Measurements from ENCODE around the gene SMARCAL1. TPM values are rescaled to one million over a fixed set of nuclear protein-coding genes. Genes with fewer than 3 reads are reported as not detected.
A peak's percentile ranks its signal among the peaks of the same experiment; 100 is the strongest.

Gene SMARCAL1
- total RNA-seq, 2 donors from 2014 or later, result 29.1 to 35.1 TPM

GRCh38 chr2:216392945-216393840, 19.1 kb upstream of the SMARCAL1 start:
- H3K27ac ChIP-seq (ENCODE audit: low read depth, low read length), result peak overlapping the region; percentile 36
- peaks cover 4% of the 10 kb centered on the region for H3K4me1 ChIP-seq (ENCODE audit: control insufficient read depth, insufficient read depth, low read length)
- H3K36me3 ChIP-seq (ENCODE audit: control insufficient read depth, insufficient read depth, low read length), result no peaks in the 10 kb centered on the region
- no peak overlapping the region for H3K4me3 Mint-ChIP-seq
- peaks cover 4% of the 10 kb centered on the region for H3K9me3 ChIP-seq (ENCODE audit: control insufficient read depth, low read length)
- H3K27me3 Mint-ChIP-seq (ENCODE audit: insufficient read depth), result no peaks in the 10 kb centered on the region
- H3K36me3 Mint-ChIP-seq (ENCODE audit: low read depth), result no peaks in the 10 kb centered on the region
- peaks cover 6% of the 10 kb centered on the region for H3K4me1 Mint-ChIP-seq
- H3K4me3 ChIP-seq (ENCODE audit: low read length), result no peak overlapping the region
- H3K27ac Mint-ChIP-seq, result no peak overlapping the region
- WGBS, 2 experiments (ENCODE audit: insufficient coverage in 1 of 2, insufficient read length in 1 of 2), result 77 to 86% methylated on average over 10 to 12 of the region's 12 CpGs
- no peak for TF ChIP-seq CTCF (conservative IDR thresholded peaks at IDR 0.05)
- no peak overlapping the region for H3K9ac ChIP-seq (ENCODE audit: extremely low read depth, low read length, poor library complexity, severe bottlenecking)
- no peaks in the 10 kb centered on the region for H3K9me3 Mint-ChIP-seq
- no peaks in the 10 kb centered on the region for H3K27me3 ChIP-seq (ENCODE audit: control insufficient read depth, insufficient read depth, low read length, poor library complexity, severe bottlenecking)
- DNase-seq, result no peak

- Mint-ChIP-seq H3K27me3 (ENCODE audit: insufficient read depth) (no peaks in the 10 kb centered on the region), H3K36me3 (ENCODE audit: low read depth) (no peaks in the 10 kb centered on the region), H3K4me3 (no peak overlapping the region), H3K4me1 (peaks cover 6% of the 10 kb centered on the region), H3K9me3 (no peaks in the 10 kb centered on the region), H3K27ac (no peak overlapping the region)
- WGBS, 2 experiments (ENCODE audit: insufficient coverage in 1 of 2, insufficient read length in 1 of 2), result 87 to 94% methylated on average over 5 to 6 of the region's 6 CpGs
- Histone ChIP-seq H3K9me3 (ENCODE audit: control insufficient read depth, low read length) (peaks cover 4% of the 10 kb centered on the region), H3K36me3 (ENCODE audit: control insufficient read depth, insufficient read depth, low read length) (no peaks in the 10 kb centered on the region), H3K27me3 (ENCODE audit: control insufficient read depth, insufficient read depth, low read length, poor library complexity, severe bottlenecking) (no peaks in the 10 kb centered on the region), H3K4me1 (ENCODE audit: control insufficient read depth, insufficient read depth, low read length) (peaks cover 4% of the 10 kb centered on the region), H3K9ac (ENCODE audit: extremely low read depth, low read length, poor library complexity, severe bottlenecking) (no peak overlapping the region), H3K27ac (ENCODE audit: low read depth, low read length) (no peak overlapping the region), H3K4me3 (ENCODE audit: low read length) (no peak overlapping the region)
- no peak for TF ChIP-seq CTCF (conservative IDR thresholded peaks at IDR 0.05)
- no peak for DNase-seq
These were observed 17.4 kb upstream of the SMARCAL1 start for GRCh38 chr2:216394881-216395280.

- no peaks in the 10 kb centered on the region for H3K4me1 ChIP-seq (ENCODE audit: control insufficient read depth, insufficient read depth, low read length)
- H3K36me3 ChIP-seq (ENCODE audit: control insufficient read depth, insufficient read depth, low read length), result no peaks in the 10 kb centered on the region
- no peaks in the 10 kb centered on the region for H3K9me3 Mint-ChIP-seq
- no peaks in the 10 kb centered on the region for H3K27me3 ChIP-seq (ENCODE audit: control insufficient read depth, insufficient read depth, low read length, poor library complexity, severe bottlenecking)
- no peak for TF ChIP-seq CTCF (conservative IDR thresholded peaks at IDR 0.05)
- WGBS, 2 experiments (ENCODE audit: insufficient coverage in 1 of 2, insufficient read length in 1 of 2), result 100% methylated on average over 1 of the region's 1 CpG; no CpG with 5 or more reads in 1 of the 2 experiments
- H3K4me1 Mint-ChIP-seq, result no peaks in the 10 kb centered on the region
- H3K27ac ChIP-seq (ENCODE audit: low read depth, low read length), result no peak overlapping the region
- H3K36me3 Mint-ChIP-seq (ENCODE audit: low read depth), result no peaks in the 10 kb centered on the region
- DNase-seq, result no peak
- H3K9ac ChIP-seq (ENCODE audit: extremely low read depth, low read length, poor library complexity, severe bottlenecking), result no peak overlapping the region
- peaks cover 4% of the 10 kb centered on the region for H3K9me3 ChIP-seq (ENCODE audit: control insufficient read depth, low read length)
- no peak overlapping the region for H3K4me3 Mint-ChIP-seq
- no peak overlapping the region for H3K27ac Mint-ChIP-seq
- H3K4me3 ChIP-seq (ENCODE audit: low read length), result no peak overlapping the region
- H3K27me3 Mint-ChIP-seq (ENCODE audit: insufficient read depth), result no peaks in the 10 kb centered on the region
These were observed 12.7 kb upstream of the SMARCAL1 start for GRCh38 chr2:216399621-216400020.

Data from endodermal cell (in vitro differentiated cells).